B cell (primary cell): ENCODE results near the gene SHH. TPM values are rescaled to one million over a fixed set of nuclear protein-coding genes. Genes with fewer than 3 reads are reported as not detected.

Experiments
- ATAC-seq: fragments of 200-7000 bp; cut with Tn5 transposase; one replicate; pipeline ENCODE4 v1.10.0; 2021; ENCODE audit warnings: low read depth, mild to moderate bottlenecking, moderate number of reproducible peaks, moderate library complexity
- CTCF ChIA-PET: fragments of 350-600 bp; sonication (Branson Sonifier 250); formaldehyde crosslinking; loops from one replicate; lab custom pipeline; 2021; ENCODE audit warnings: antibody characterized with exemption, inconsistent platforms; lab: Charles Lee
- POLR2A ChIA-PET: fragments of 350-600 bp; sonication (Branson Sonifier 250); formaldehyde crosslinking; loops from one replicate; lab custom pipeline; 2021; ENCODE audit warnings: antibody characterized with exemption; lab: Charles Lee
- DNase-seq: peaks from one replicate; pipeline ENCODE4 v3.0.0; 2013
- H2AFZ ChIP-seq: 2 replicates; pipeline ENCODE4 v1.6.1; 2012; ENCODE audit warnings: mild to moderate bottlenecking, low read depth, low read length; ENCODE audit not compliant: insufficient read depth, poor library complexity, severe bottlenecking
- H3K27ac ChIP-seq, 2 donors: 1 replicate in 1 of 2; 2 replicates in 1 of 2; pipeline ENCODE4 v1.5.1; 2012 to 2013; ENCODE audit warnings: low read length in 2 of 2, mild to moderate bottlenecking in 2 of 2, moderate library complexity in 1 of 2
- H3K27me3 ChIP-seq, 4 experiments: fragments of 200-600 bp in 1 of 4; sonication (generic) in 1 of 4; replicated peaks in 1 of 4; 1 replicate in 2 of 4; 2 replicates in 2 of 4; pipeline versions ENCODE4 v1.6.1 to v1.7.0; 2013 to 2016; ENCODE audit warnings: low read length in 3 of 4, mild to moderate bottlenecking in 2 of 4, mixed read lengths in 1 of 4, moderate library complexity in 1 of 4; ENCODE audit not compliant: insufficient read depth in 4 of 4, control insufficient read depth in 3 of 4; ENCODE audit errors: control extremely low read depth in 1 of 4
- H3K36me3 ChIP-seq, 2 experiments: replicated peaks in 1 of 2; 1 replicate in 1 of 2; 2 replicates in 1 of 2; pipeline versions ENCODE4 v1.6.1 to v1.7.1; 2013; ENCODE audit warnings: low read length in 1 of 2; ENCODE audit not compliant: insufficient read depth in 2 of 2, control insufficient read depth in 1 of 2; ENCODE audit errors: control extremely low read depth in 1 of 2, extremely low read depth in 1 of 2
- H3K4me1 ChIP-seq, 2 donors: fragments of 200-600 bp in 1 of 2; sonication (generic) in 1 of 2; 1 replicate in 1 of 2; 2 replicates in 1 of 2; pipeline versions ENCODE4 v1.5.1 to v1.6.1; 2013 to 2017; ENCODE audit warnings: low read length in 2 of 2; ENCODE audit not compliant: control insufficient read depth in 2 of 2, insufficient read depth in 2 of 2
- H3K4me2 ChIP-seq: replicated peaks from 2 replicates; pipeline ENCODE3; 2012; ENCODE audit warnings: mild to moderate bottlenecking, low read depth, low read length; ENCODE audit not compliant: poor library complexity, severe bottlenecking
- H3K4me3 ChIP-seq, 5 experiments: fragments of 200-600 bp in 1 of 5; sonication (generic) in 1 of 5; 1 replicate in 3 of 5; 2 replicates in 2 of 5; pipeline versions ENCODE4 v1.5.1 to v1.7.0; 2011 to 2016; ENCODE audit warnings: low read length in 4 of 5, mild to moderate bottlenecking in 4 of 5, low read depth in 2 of 5, control low read depth in 1 of 5, moderate library complexity in 1 of 5; ENCODE audit not compliant: insufficient read depth in 1 of 5; ENCODE audit errors: control extremely low read depth in 1 of 5, extremely low read depth in 1 of 5
- H3K79me2 ChIP-seq: fragments of 200-600 bp; sonication (generic); one replicate; pipeline ENCODE4 v1.6.0; 2016; ENCODE audit warnings: low read length; ENCODE audit not compliant: control insufficient read depth, insufficient read depth
- H3K9ac ChIP-seq: fragments of 200-600 bp; sonication (generic); 2 replicates; pipeline ENCODE4 v1.6.1; 2017; ENCODE audit warnings: mild to moderate bottlenecking, low read length, moderate library complexity
- H3K9me3 ChIP-seq, 3 donors: one replicate each; pipeline versions ENCODE4 v1.6.1 to v1.7.1; 2013; ENCODE audit warnings: low read length in 2 of 3; ENCODE audit not compliant: control insufficient read depth in 2 of 3, insufficient read depth in 1 of 3; ENCODE audit errors: control extremely low read depth in 1 of 3
- H4K20me1 ChIP-seq: 2 replicates; pipeline ENCODE4 v1.6.0; 2012; ENCODE audit warnings: mild to moderate bottlenecking, low read length; ENCODE audit not compliant: insufficient read depth, control insufficient read depth, poor library complexity, severe bottlenecking
- H3K27ac Mint-ChIP-seq: one replicate; pipeline ENCODE4 v1.8.0; 2021; ENCODE audit warnings: mixed read lengths
- H3K27me3 Mint-ChIP-seq: one replicate; pipeline ENCODE4 v1.8.0; 2021; ENCODE audit warnings: mixed read lengths
- H3K4me1 Mint-ChIP-seq: one replicate; pipeline ENCODE4 v1.8.0; 2021; ENCODE audit warnings: mixed read lengths
- H3K4me3 Mint-ChIP-seq: one replicate; pipeline ENCODE4 v1.8.0; 2021; ENCODE audit warnings: mixed read lengths
- H3K9me3 Mint-ChIP-seq: one replicate; pipeline ENCODE4 v1.8.0; 2022; ENCODE audit warnings: mixed read lengths; ENCODE audit not compliant: insufficient read depth
- CTCF ChIP-seq: fragments of 200-600 bp; IDR thresholded peaks from one replicate; pipeline ENCODE4 v1.8.0; 2022; ENCODE audit warnings: antibody characterized with exemption, mild to moderate bottlenecking
- EZH2 ChIP-seq: IDR thresholded peaks from 2 replicates; pipeline ENCODE4 v1.6.1; 2012; ENCODE audit warnings: borderline replicate concordance, low read depth, mild to moderate bottlenecking, moderate library complexity, low read length; ENCODE audit not compliant: insufficient read depth, poor library complexity, severe bottlenecking
- WGBS: methylation state at CpG from one replicate; pipeline ENCODE4 v1.1.5; 2013; ENCODE audit warnings: missing lambda C conversion rate; ENCODE audit not compliant: insufficient coverage; 5-methylcytosine and 5-hydroxymethylcytosine counted together
- intact Hi-C: fragments of 100-400 bp; cut with micrococcal nuclease; formaldehyde crosslinking; loops from one replicate; pipeline ENCODE4 v1.10.0; 2022
- polyA plus RNA-seq: library from polyadenylated mRNA; depleted of rRNA; stranded (reverse); fragments of >200 nt; gene quantifications from 2 replicates; pipeline ENCODE4 v1.2.3, GENCODE V29; 2012
- total RNA-seq, 2 donors: library from RNA; stranded (reverse); fragments of 120-200 nt in 1 of 2; gene quantifications; 1 replicate in 1 of 2; 2 replicates in 1 of 2; pipeline versions ENCODE4 v1.2.3 to v1.2.4, GENCODE V29; 2013 to 2022

The SHH gene
- total and polyA plus RNA-seq, 2 donors (not counting 1 experiment from before 2014, with no cell fraction given): not detected

DNA sequence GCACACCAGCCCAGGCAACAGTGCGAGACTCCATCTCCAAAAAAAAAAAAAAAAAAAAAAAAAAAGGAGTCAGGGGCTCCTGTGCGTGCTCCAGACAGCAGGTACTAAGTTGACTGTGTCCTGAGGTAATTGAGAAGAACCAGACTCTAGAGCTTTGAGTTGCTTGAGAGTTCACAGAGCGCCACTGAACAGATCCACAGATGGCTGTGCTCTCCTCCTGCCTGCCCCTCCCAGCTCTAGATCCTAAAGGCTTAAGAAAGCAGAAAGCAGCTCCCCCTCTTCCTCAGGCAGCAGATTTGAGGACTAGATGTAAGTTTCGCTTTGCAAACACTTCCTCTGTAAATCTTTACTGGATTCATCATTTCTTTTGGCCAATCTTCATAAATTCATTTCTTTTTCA, 38.7 kb downstream of the SHH start:
- Histone ChIP-seq H3K9ac (no peak overlapping the region), H4K20me1 (peaks cover 47% of the 10 kb centered on the region), H3K9me3 (no peaks in the 10 kb centered on the region), H3K4me3 (no peak overlapping the region), H3K79me2 (peaks cover 26% of the 10 kb centered on the region), H3K27ac (no peak overlapping the region), H3K4me1 (no peaks in the 10 kb centered on the region), H3K36me3 (peaks cover 0 to 90% of the 10 kb centered on the region in 2 experiments), H3K27me3 (no peaks in the 10 kb centered on the region), H2AFZ (no peak overlapping the region), H3K4me2 (no peak overlapping the region)
- no peak overlapping the region for H3K4me3 Mint-ChIP-seq
- POLR2A ChIA-PET: no interaction called here
- 100% methylated on average over 1 of the region's 4 CpGs for WGBS
- no peak for ATAC-seq
- no peak for TF ChIP-seq CTCF
- TF ChIP-seq EZH2: no peak
- intact Hi-C loops: no loop called here
- CTCF ChIA-PET: interaction anchor here (1.5 to 10.3 kb wide), 2 partner anchors 176 to 846 kb away, joined by 5 to 199 read pairs; no protein-coding TSS in a partner anchor
- DNase-seq: no peak
- H3K27me3 Mint-ChIP-seq: no peaks in the 10 kb centered on the region
- no peak overlapping the region for H3K27ac Mint-ChIP-seq
- no peaks in the 10 kb centered on the region for H3K9me3 Mint-ChIP-seq
- H3K4me1 Mint-ChIP-seq: no peaks in the 10 kb centered on the region

- 96% methylated on average over 4 of the region's 6 CpGs for WGBS
- Histone ChIP-seq H3K79me2 (peaks cover 21% of the 10 kb centered on the region), H2AFZ (no peak overlapping the region), H3K36me3 (peaks cover 5 to 89% of the 10 kb centered on the region in 2 experiments), H3K4me3 (no peak overlapping the region), H3K27me3 (no peaks in the 10 kb centered on the region), H3K4me2 (no peak overlapping the region), H3K27ac (no peak overlapping the region), H4K20me1 (peaks cover 46% of the 10 kb centered on the region), H3K4me1 (no peaks in the 10 kb centered on the region), H3K9me3 (no peaks in the 10 kb centered on the region), H3K9ac (no peak overlapping the region)
- DNase-seq: no peak
- TF ChIP-seq CTCF (no peak), EZH2 (no peak)
- ATAC-seq: no peak
- ChIA-PET CTCF (interaction anchor here (1.0 to 10.3 kb wide), 4 partner anchors 31 to 843 kb away, joined by 3 to 199 read pairs (median 5); no protein-coding TSS in a partner anchor), POLR2A (no interaction called here)
- H3K4me3 Mint-ChIP-seq: no peak overlapping the region
- H3K27ac Mint-ChIP-seq: no peak overlapping the region
- H3K27me3 Mint-ChIP-seq: no peaks in the 10 kb centered on the region
- no peaks in the 10 kb centered on the region for H3K4me1 Mint-ChIP-seq
- no peaks in the 10 kb centered on the region for H3K9me3 Mint-ChIP-seq
- intact Hi-C loops: no loop called here
These were observed 42.0 kb downstream of the SHH start for GRCh38 chr7:155770241-155770640.
